ENCODE measurements around the gene SND1. TPM values are rescaled to one million over a fixed set of nuclear protein-coding genes. Genes with fewer than 3 reads are reported as not detected.
"Not testable (repeated sequence)": the region's sequence is repeated elsewhere in the genome, so short reads cannot be mapped to it uniquely, and the experiment has no call there.

The SND1 gene
- total RNA-seq, 2 donors from 2014 or later = 146 to 155 TPM

GRCh38 chr7:127959770-127960169 lies 307.8 kb downstream of the SND1 start:
- H3K27me3 ChIP-seq = no peaks in the 10 kb centered on the region
- no peak overlapping the region for H3K4me3 ChIP-seq
- DNase-seq (no peak), ATAC-seq (no peak)
- peaks cover 7% of the 10 kb centered on the region for H3K4me1 ChIP-seq
- intact Hi-C loops (cut with DNase I) = no loop called here
- no peaks in the 10 kb centered on the region for H3K9me3 ChIP-seq
- 71 to 86% methylated on average over 4 of the region's 4 CpGs for WGBS, 2 donors
- H3K36me3 ChIP-seq (replicated peaks in 1 of 2; ENCODE audit: insufficient read depth in 1 of 2, low read depth in 2 of 2) = no peaks in the 10 kb centered on the region
- H3K27ac ChIP-seq = no peak overlapping the region
- no peak for TF ChIP-seq CTCF (IDR thresholded peaks at IDR 0.05)

GRCh38 chr7:127961786-127962453 lies 309.9 kb downstream of the SND1 start:
- Histone ChIP-seq H3K27ac (no peak overlapping the region), H3K4me3 (no peak overlapping the region), H3K4me1 (peaks cover 7% of the 10 kb centered on the region), H3K36me3 (replicated peaks in 1 of 2; ENCODE audit: insufficient read depth in 1 of 2, low read depth in 2 of 2) (peaks cover 0 to under 1% of the 10 kb centered on the region in 2 donors), H3K9me3 (no peaks in the 10 kb centered on the region), H3K27me3 (no peaks in the 10 kb centered on the region)
- intact Hi-C loops (cut with DNase I) = no loop called here
- no peak for ATAC-seq
- no peak for DNase-seq
- WGBS, 2 donors = 62 to 66% methylated on average over 9 of the region's 9 CpGs
- TF ChIP-seq CTCF (IDR thresholded peaks at IDR 0.05) = no peak
- no peak for TF ChIP-seq POLR2A (IDR thresholded peaks at IDR 0.05)

GRCh38 chr7:127962589-127963361 lies 310.8 kb downstream of the SND1 start:
- intact Hi-C loops (cut with DNase I) = no loop called here
- 93 to 97% methylated on average over 5 of the region's 5 CpGs for WGBS, 2 donors
- DNase-seq = no peak

GRCh38 chr7:127963850-127964249 lies 311.9 kb downstream of the SND1 start:
- 100% methylated on average over 1 of the region's 1 CpG for WGBS, 2 donors
- DNase-seq; H3K27ac ChIP-seq; H3K36me3 ChIP-seq (replicated peaks in 1 of 2; ENCODE audit: insufficient read depth in 1 of 2, low read depth in 2 of 2); intact Hi-C loops (cut with DNase I); H3K27me3 ChIP-seq; ATAC-seq; H3K9me3 ChIP-seq; H3K4me3 ChIP-seq; H3K4me1 ChIP-seq: not testable (repeated sequence)

More at GRCh38 chr7:127962589-127963361, 310.8 kb downstream of the SND1 start:
- no peak overlapping the region for H3K4me3 ChIP-seq
- no peak for TF ChIP-seq POLR2A (IDR thresholded peaks at IDR 0.05)
- TF ChIP-seq CTCF (IDR thresholded peaks at IDR 0.05) = no peak
- H3K4me1 ChIP-seq = peaks cover 7% of the 10 kb centered on the region
- peaks cover 0 to 1% of the 10 kb centered on the region in 2 donors for H3K36me3 ChIP-seq (replicated peaks in 1 of 2; ENCODE audit: insufficient read depth in 1 of 2, low read depth in 2 of 2)
- no peaks in the 10 kb centered on the region for H3K27me3 ChIP-seq
- no peak overlapping the region for H3K27ac ChIP-seq
- no peaks in the 10 kb centered on the region for H3K9me3 ChIP-seq
- no peak for ATAC-seq

- intact Hi-C loops (cut with DNase I) = no loop called here
- Histone ChIP-seq H3K4me3 (no peak overlapping the region), H3K4me1 (no peaks in the 10 kb centered on the region), H3K27me3 (no peaks in the 10 kb centered on the region), H3K36me3 (replicated peaks in 1 of 2; ENCODE audit: insufficient read depth in 1 of 2, low read depth in 2 of 2) (peaks cover 0 to 1% of the 10 kb centered on the region in 2 donors), H3K27ac (no peak overlapping the region), H3K9me3 (no peaks in the 10 kb centered on the region)
- WGBS, 2 donors = 53 to 81% methylated on average over 2 of the region's 2 CpGs
- TF ChIP-seq CTCF (IDR thresholded peaks at IDR 0.05) (no peak), POLR2A (IDR thresholded peaks at IDR 0.05) (no peak)
- ATAC-seq = no peak
- no peak for DNase-seq
Measured at GRCh38 chr7:127967281-127967680, 315.3 kb downstream of the SND1 start.

Data from body of pancreas (tissue), 4 donors.